HG03103 (cell line): ENCODE results near the gene STRN.
"Not testable (repeated sequence)": the region's sequence is repeated elsewhere in the genome, so short reads cannot be mapped to it uniquely, and the experiment has no call there.

ENCODE experiments used
- ATAC-seq: cut with Tn5 transposase; IDR thresholded peaks from one replicate; pipeline ENCODE4 v1.9.1; 2021; ENCODE audit warnings: low read depth; ENCODE audit not compliant: unreplicated experiment

Gene STRN

DNA sequence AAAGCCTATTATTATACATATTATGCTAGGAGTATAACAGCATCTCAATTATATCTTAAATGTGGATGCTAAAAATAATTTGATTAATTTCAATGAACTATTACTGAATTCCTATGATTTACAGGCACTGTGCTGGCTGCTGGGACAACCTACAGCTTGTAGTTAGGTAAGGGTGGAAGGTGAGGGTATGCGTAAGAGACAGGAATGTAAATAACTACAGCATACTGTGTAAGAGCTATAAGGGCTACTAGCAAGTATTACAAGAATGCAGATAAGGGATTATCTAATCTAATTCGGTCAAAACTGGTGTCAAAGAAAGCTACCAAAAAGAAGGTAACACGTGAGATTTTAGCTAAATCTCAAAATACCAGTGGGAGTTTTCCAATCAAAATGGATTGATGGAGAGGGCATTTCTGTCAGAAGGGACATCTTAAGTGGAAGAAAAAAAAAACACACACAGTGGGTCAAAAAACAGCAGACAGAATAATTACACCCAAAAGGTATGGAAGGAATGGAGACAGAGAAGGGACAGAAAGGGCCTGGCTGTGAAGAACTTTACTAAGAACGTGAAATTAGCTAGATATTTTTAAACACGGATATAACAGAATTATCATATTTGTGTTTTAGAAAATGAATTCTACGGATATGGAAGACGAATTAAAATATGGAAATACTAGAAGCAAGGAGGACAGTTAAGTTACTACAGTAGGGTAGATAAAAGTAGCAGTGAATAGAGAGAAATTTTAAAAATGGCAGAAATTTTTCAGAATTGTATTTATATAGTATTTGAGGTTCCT, 47.1 kb downstream of the STRN start:
- ATAC-seq, result no peak

- ATAC-seq, result no peak
Observed at GRCh38 chr2:36918307-36918706, 48.0 kb downstream of the STRN start.

DNA sequence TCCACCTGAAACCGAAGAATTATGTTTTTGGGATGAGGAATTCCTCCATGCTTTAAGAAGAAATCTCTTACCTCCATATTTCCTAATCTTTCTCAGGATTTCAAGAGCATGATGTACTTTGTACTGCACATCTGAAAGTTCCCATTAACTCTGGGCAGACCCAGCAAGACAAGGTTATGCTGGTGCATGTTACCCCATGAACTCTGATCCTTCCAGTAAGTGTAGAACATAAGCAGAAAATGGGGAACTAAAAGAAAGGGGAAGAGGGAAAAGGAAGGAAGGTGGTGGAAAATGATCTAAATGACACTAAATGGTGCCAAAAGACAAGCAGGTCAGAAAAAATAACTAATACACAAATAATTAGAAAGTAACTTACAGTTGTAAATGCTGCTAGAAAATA, 50.7 kb downstream of the STRN start:
- ATAC-seq, result no peak

GRCh38 chr2:36912695-36913094, 53.6 kb downstream of the STRN start:
- ATAC-seq, result no peak

DNA sequence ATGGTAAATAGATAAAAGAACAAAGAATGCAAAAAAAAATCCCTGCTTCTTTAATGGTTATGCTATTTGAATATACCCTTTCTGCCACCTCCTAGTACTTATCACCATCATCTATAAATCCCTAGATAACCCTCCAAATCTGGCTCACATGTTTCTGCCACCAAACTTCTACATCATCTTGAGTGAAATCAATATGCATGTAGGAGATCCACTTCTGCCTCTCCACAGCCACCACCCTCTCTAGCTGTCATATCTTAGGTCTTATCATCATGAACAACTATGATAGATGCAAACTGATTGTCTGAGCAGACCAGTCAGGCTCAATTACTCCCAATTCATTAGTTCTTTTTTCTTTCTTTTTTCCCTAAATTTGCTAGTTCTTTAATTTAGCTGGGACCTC, 55.3 kb downstream of the STRN start:
- no peak for ATAC-seq

DNA sequence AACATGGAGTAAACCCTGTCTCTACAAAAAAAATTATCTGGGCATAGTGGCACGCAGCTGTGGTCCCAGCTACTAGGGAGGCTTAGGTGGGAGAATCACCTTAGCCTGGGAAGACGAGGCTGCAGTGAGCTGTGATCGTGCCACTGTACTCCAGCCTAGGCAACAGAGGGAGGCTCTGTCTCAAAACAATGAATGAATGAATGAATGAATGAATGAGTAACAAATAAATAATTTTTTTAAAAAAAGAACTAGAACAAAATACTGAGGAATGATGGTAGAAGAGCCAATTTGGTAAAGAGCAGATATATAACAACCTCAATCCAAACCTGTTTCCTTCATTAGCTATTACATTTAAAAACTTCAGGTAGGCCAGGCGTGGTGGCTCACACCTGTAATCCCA, 60.1 kb downstream of the STRN start:
- no peak for ATAC-seq

DNA sequence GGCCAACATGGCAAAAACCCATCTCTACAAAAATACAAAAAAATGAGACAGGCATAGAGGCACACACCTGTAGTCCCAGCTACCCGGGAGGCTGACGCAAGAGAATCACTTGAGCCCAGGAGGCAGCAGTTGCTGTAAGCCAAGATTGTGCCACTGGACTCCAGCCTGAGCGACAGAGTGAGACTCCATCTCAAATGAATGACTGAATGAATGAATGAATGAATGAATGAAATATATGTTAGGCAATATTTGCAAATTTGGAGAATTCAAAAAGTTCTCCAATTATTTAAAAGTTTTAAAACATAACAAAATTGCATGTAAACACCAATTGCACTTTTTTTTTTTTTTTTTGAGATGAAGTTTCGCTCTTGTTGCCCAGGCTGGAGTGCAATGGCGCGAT, 61.7 kb downstream of the STRN start:
- ATAC-seq, result no peak

DNA sequence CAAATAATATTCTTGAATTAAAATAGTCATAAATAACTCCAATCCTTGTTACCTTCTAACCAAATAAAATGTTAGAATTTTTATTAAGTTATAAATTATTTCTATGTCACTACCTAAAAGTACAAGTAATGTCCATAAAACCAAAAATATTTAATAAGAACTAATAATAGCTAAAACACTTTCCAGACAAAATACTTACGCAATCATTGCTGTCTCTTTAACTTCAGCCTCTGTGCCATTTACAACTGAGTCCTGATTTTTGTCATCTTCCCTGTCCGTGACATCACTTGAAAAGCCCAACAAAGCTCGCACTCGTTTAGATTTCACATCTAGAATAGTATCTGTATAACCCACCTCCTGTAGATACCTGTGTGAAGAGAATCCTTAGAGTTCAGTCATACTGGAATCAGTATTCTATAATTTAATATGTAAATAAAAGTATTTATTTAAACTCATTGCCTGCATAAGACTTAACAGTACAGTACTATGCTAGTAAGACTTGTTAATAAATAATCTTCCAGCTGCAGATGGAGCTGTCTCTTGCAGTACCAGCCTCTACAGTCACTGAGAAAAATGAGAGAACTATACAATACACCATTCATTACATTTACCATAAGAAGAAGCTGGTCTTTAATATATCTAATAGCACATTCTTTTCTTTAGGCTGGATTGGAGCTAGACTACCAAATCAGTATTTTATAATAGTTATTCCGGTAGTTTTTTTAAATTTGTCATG, 63.8 kb downstream of the STRN start:
- no peak for ATAC-seq

DNA sequence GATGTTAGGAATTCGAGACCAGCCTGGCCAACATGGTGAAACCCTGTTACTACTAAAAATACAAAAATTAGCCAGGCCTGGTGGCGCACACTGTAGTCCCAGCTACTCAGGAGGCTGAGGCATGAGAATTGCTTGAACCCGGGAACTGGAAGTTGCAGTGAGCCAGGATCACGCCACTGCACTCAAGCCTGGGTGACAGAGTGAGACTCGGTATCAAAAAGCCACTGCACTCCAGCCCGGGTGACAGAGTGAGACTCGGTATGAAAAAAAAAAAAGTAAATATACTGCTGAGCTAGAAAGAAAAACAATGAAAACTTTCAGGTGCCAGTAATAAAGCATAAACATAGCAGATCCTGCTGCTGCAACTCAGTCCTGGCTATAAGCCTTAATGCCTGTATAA, 73.5 kb downstream of the STRN start:
- ATAC-seq, result no peak

DNA sequence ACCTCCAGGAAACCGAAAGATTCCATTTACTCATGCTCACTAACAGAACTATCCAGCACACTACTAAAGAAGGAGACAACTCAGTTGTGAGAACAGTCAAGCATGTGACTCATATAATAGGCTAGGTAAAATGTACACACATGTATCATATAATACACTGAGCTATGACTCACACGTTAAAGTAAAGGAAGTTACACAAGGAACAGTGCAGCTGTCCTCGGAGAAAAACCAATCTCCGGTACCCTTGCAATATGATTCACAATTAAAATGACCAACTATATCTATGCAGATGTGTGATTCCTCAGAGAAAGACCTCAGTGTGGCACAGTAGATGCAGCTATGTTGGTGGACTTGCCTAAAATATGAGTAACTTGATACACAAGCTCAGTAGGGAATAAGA, 76.5 kb downstream of the STRN start:
- no peak for ATAC-seq

GRCh38 chr2:36887095-36887494, 79.2 kb downstream of the STRN start:
- not testable (repeated sequence) for ATAC-seq

DNA sequence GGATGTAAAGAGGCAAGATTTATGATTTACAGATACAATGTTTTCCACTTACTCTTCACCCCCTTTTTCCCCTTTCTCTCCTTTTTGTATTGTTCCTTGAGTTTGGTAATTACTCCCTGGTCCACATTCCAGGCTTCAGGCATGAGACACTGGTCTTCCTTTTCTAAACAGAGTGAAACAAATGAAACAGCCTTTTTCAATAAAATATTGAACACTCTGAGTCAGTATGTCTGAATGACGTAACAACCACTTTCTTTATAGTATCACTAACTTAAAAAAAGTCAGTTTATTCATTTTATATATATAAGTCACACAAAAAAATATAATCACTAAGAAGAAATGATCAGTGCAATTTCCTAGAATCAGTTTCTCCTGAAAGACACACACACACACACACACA, 79.7 kb downstream of the STRN start:
- ATAC-seq, result no peak

DNA sequence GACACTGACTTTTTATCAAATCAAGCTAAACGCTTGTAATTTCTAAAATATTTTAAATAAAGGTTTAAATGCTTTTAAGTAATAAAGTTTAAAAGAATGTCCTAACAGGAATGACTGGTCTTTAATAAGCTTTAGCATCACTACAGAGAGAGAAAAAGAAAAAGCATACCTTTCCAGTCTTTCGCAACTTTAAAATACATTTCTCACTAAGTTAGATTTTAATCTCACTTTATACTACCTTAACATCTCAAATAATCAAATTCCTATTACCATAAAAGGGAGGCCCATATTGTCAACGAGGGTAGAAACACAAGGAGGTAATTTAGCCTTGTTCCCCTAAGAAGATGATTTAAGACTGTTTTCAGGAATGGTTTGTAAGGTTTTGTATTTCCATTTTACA, 80.7 kb downstream of the STRN start:
- ATAC-seq, result no peak

GRCh38 chr2:36882532-36882931, 83.8 kb downstream of the STRN start:
- ATAC-seq, result no peak

DNA sequence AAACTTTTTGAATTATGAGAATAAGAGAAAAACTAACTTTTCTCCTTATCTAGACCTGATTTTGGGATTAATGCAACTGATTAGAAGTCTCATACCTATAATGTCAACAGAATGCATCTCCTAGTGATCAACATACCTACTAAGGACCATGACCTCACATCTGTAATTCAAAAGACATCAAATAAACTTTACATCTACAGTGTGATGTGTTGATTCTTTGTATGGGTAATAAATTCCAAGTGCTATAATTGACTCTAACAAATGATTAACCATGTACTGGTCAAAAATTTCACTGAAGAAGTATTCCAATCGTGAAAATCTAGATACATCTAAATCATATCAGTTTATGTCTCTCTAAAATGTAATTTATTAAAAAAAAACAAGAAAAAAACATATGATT, 84.5 kb downstream of the STRN start:
- no peak for ATAC-seq

- no peak for ATAC-seq
Observed at GRCh38 chr2:36878429-36878828, 87.9 kb downstream of the STRN start.

- ATAC-seq, result no peak
Observed at GRCh38 chr2:36871068-36871707, 95.1 kb downstream of the STRN start.

- ATAC-seq, result no peak
Observed at GRCh38 chr2:36869606-36870005, 96.7 kb downstream of the STRN start.

- no peak for ATAC-seq
Observed at GRCh38 chr2:36861896-36862295, 104.4 kb downstream of the STRN start.

- ATAC-seq, result no peak
Observed at GRCh38 chr2:36859366-36859792, 107.0 kb downstream of the STRN start.

- no peak for ATAC-seq
Observed at GRCh38 chr2:36858551-36859365, 107.6 kb downstream of the STRN start.
